Mammary epithelial cell (primary cell): Measurements from ENCODE around the gene BCL2L14.

Experiments
- EZH2 ChIP-seq: IDR thresholded peaks from 2 replicates; pipeline ENCODE4 v1.6.1; 2012; ENCODE audit warnings: low read length, inconsistent platforms, borderline replicate concordance
- TF ChIP-seq, protein P1 (sequence below), 2 donors: IDR thresholded peaks in 1 of 2; conservative IDR thresholded peaks in 1 of 2; 2 replicates each; pipeline ENCODE4 v1.5.1; 2011 to 2012; ENCODE audit warnings: inconsistent platforms in 2 of 2, low read length in 2 of 2, mild to moderate bottlenecking in 2 of 2, control low read depth in 1 of 2, low read depth in 1 of 2; ENCODE audit not compliant: insufficient read depth in 1 of 2; ENCODE audit errors: extremely low read depth in 1 of 2

GRCh38 chr12:12048714-12049113 lies 22.0 kb upstream of the BCL2L14 start:
- TF ChIP-seq, protein P1, sequence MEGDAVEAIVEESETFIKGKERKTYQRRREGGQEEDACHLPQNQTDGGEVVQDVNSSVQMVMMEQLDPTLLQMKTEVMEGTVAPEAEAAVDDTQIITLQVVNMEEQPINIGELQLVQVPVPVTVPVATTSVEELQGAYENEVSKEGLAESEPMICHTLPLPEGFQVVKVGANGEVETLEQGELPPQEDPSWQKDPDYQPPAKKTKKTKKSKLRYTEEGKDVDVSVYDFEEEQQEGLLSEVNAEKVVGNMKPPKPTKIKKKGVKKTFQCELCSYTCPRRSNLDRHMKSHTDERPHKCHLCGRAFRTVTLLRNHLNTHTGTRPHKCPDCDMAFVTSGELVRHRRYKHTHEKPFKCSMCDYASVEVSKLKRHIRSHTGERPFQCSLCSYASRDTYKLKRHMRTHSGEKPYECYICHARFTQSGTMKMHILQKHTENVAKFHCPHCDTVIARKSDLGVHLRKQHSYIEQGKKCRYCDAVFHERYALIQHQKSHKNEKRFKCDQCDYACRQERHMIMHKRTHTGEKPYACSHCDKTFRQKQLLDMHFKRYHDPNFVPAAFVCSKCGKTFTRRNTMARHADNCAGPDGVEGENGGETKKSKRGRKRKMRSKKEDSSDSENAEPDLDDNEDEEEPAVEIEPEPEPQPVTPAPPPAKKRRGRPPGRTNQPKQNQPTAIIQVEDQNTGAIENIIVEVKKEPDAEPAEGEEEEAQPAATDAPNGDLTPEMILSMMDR (conservative IDR thresholded peaks at IDR 0.05 in 1 of 2, IDR thresholded peaks at IDR 0.05 in 1 of 2; ENCODE audit: extremely low read depth in 1 of 2, insufficient read depth in 1 of 2, low read depth in 1 of 2, low read length in 2 of 2): no peak
- TF ChIP-seq EZH2: no peak
